ENCODE measurements around the gene KIRREL3. TPM values are rescaled to one million over a fixed set of nuclear protein-coding genes. Genes with fewer than 3 reads are reported as not detected.

Gene KIRREL3
- total and polyA plus RNA-seq, 9 of the 15 experiments (the other 6 are each of a cell fraction or from before 2014, with no cell fraction given) = 0.04 to 0.10 TPM; not detected in 7

DNA sequence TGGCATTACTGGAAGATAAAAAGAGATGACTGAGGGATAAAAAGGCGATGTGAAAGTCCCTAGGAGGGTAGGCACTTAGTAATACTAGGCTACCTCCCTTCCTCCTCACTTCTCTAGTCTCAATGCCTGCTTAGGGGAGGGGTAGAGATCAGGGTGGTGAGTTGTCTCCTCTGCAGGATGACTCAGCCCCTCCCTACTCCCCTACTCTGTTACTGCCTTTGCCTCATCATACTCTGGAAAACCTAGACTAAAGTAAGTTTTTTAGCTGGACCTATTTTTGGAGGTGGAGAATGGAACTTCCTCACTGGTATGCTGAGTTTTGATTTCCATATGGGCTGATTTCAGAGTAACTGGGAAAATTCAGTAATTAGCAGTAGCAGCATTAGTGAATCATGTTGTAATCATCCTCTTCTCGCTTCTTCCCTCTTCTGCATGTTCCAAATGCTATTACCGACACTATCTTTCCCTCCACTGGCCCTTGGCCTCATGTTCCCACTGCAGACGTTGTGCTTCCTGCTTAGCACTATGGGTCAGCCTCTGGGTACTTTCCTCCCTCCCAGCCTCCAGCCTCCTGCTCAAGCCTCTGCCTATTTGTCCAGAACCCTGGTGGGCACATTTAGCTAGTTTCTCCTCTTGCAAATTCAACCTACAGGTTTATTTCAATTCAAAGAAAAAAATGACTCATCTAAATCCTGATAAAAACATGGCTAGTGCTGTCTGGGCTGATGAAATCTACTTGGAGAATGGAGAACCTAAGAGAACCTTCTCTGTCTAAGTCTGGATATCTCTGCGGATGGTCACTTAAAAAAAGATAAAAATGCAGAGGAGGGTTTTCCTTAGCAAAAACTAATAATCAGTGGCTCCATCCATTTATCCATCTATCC, 363.4 kb downstream of the KIRREL3 start (continued):
- no peak for TF ChIP-seq ZNF830 (CRISPR knock-in tag; IDR thresholded peaks at IDR 0.05)
- TF ChIP-seq, protein P1, sequence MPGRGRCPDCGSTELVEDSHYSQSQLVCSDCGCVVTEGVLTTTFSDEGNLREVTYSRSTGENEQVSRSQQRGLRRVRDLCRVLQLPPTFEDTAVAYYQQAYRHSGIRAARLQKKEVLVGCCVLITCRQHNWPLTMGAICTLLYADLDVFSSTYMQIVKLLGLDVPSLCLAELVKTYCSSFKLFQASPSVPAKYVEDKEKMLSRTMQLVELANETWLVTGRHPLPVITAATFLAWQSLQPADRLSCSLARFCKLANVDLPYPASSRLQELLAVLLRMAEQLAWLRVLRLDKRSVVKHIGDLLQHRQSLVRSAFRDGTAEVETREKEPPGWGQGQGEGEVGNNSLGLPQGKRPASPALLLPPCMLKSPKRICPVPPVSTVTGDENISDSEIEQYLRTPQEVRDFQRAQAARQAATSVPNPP (IDR thresholded peaks at IDR 0.05; ENCODE audit: borderline replicate concordance, insufficient read depth, insufficient read length) = no peak

DNA sequence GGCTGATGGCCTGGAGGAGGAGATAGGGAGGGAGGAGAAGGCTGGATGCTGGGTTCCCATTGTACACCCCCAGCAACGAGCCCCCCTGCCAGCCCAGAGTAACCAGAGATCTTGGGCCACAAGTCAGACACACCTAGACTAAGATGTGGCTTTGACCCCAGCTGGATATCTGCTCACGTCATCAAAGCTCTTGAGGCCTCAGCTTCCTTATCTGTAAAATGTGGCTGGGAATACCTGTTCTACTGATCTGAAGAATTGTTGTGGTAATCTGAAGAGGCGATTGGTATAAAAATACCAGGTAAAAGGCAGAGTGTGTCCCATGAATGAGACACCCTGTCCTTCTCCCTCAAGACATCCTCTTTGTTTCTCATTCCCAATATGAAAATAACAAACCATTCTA, 365.1 kb downstream of the KIRREL3 start:
- H3K36me3 ChIP-seq (ENCODE audit: control insufficient read depth, insufficient read depth, low read length) = no peaks in the 10 kb centered on the region
- no peak overlapping the region for H3K9ac ChIP-seq (ENCODE audit: insufficient read depth in 1 of 2, low read depth in 2 of 2, low read length in 2 of 2)
- H3K4me2 ChIP-seq (ENCODE audit: insufficient read depth, low read length) = no peak overlapping the region
- POLR2A ChIA-PET = interaction anchor here (0.7 to 1.9 kb wide), 3 partner anchors 19 to 66 kb away, joined by 3 to 4 read pairs (median 3); no protein-coding TSS in a partner anchor
- no peak overlapping the region for H3K4me3 ChIP-seq
- no peaks in the 10 kb centered on the region for H3K9me3 ChIP-seq (replicated peaks; ENCODE audit: control insufficient read depth, insufficient read depth, low read depth, low read length)
- DNase-seq (ENCODE audit: extremely low read depth in 1 of 4, low spot score in 3 of 4) (no peak), FAIRE-seq (no peak), ATAC-seq (no peak)
- CTCF ChIA-PET (ENCODE audit: low intra/inter-chr PET ratio) = no interaction called here
- H2AFZ ChIP-seq (ENCODE audit: low read depth, low read length) = no peak overlapping the region
- no peaks in the 10 kb centered on the region; the same call in 1 of the 2 replicates for H4K20me1 ChIP-seq (replicated peaks; ENCODE audit: control insufficient read depth, insufficient read depth, low read length)
- WGBS (ENCODE audit: insufficient coverage, low coverage, missing lambda C conversion rate) = 0% methylated on average over 2 of the region's 3 CpGs
- H3K4me1 ChIP-seq (replicated peaks in 1 of 2; ENCODE audit: control insufficient read depth in 2 of 2, insufficient read depth in 2 of 2, low read length in 2 of 2) = no peaks in the 10 kb centered on the region
- no peaks in the 10 kb centered on the region for H3K27me3 ChIP-seq (ENCODE audit: control insufficient read depth in 2 of 2, insufficient read depth in 2 of 2, low read length in 2 of 2)
- in situ Hi-C loops (cut with MboI) (no loop called here), intact Hi-C loops (cut with micrococcal nuclease) (no loop called here)
- H3K27ac ChIP-seq (ENCODE audit: extremely low read depth, low read depth, low read length) = no peak overlapping the region
- no peaks in the 10 kb centered on the region for H3K9me1 ChIP-seq (ENCODE audit: control insufficient read depth, insufficient read depth, low read length)
- BruUV-seq (replicated peaks) = no TSS peak
- no peaks in the 10 kb centered on the region for H3K79me2 ChIP-seq (ENCODE audit: control insufficient read depth, insufficient read depth, low read length)
- TF ChIP-seq STAT5B (CRISPR knock-in tag; IDR thresholded peaks at IDR 0.05) = no peak
- TF ChIP-seq ZZZ3 (IDR thresholded peaks at IDR 0.05) = no peak
- TF ChIP-seq, protein P2, sequence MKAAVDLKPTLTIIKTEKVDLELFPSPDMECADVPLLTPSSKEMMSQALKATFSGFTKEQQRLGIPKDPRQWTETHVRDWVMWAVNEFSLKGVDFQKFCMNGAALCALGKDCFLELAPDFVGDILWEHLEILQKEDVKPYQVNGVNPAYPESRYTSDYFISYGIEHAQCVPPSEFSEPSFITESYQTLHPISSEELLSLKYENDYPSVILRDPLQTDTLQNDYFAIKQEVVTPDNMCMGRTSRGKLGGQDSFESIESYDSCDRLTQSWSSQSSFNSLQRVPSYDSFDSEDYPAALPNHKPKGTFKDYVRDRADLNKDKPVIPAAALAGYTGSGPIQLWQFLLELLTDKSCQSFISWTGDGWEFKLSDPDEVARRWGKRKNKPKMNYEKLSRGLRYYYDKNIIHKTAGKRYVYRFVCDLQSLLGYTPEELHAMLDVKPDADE (conservative IDR thresholded peaks at IDR 0.05; ENCODE audit: control insufficient read depth, low read depth, low read length) = no peak
- TF ChIP-seq ZNF695 (CRISPR knock-in tag; IDR thresholded peaks at IDR 0.05) = no peak
- no peak for TF ChIP-seq HMGN3 (IDR thresholded peaks at IDR 0.05; ENCODE audit: borderline replicate concordance, extremely low read depth, insufficient read length, low read depth, low read length)
- no peak for TF ChIP-seq NFIX (CRISPR knock-in tag; IDR thresholded peaks at IDR 0.05; ENCODE audit: low read depth)
- TF ChIP-seq MIER1 (IDR thresholded peaks at IDR 0.05; ENCODE audit: low read depth) = no peak
- no peak for TF ChIP-seq PTBP1 (IDR thresholded peaks at IDR 0.05; ENCODE audit: low read depth, low read length)
- no peak for TF ChIP-seq ZNF224 (CRISPR knock-in tag; IDR thresholded peaks at IDR 0.05)
- no peak for TF ChIP-seq CAMTA2 (CRISPR knock-in tag; conservative IDR thresholded peaks at IDR 0.05)
- TF ChIP-seq POLR2A (conservative IDR thresholded peaks at IDR 0.05) = no peak
- TF ChIP-seq, protein P1 (IDR thresholded peaks at IDR 0.05; ENCODE audit: borderline replicate concordance, insufficient read depth, insufficient read length) = no peak
- TF ChIP-seq, protein P3, sequence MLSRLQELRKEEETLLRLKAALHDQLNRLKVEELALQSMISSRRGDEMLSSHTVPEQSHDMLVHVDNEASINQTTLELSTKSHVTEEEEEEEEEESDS (CRISPR knock-in tag; IDR thresholded peaks at IDR 0.05) = no peak
- TF ChIP-seq ZNF354B (CRISPR knock-in tag; IDR thresholded peaks at IDR 0.05) = no peak
- no peak for TF ChIP-seq POLR2AphosphoS5 (IDR thresholded peaks at IDR 0.05; ENCODE audit: control insufficient read depth, insufficient read depth, low read depth, low read length)
- no peak for TF ChIP-seq MEF2A (IDR thresholded peaks at IDR 0.05; ENCODE audit: control insufficient read depth, low read depth, low read length)

Measured in K562 (cell line).